Ectodermal cell (in vitro differentiated cells): ENCODE results near the gene RBM33.

Source experiments
- H3K27ac ChIP-seq: 2 replicates; pipeline ENCODE4 v1.7.0; 2013; ENCODE audit warnings: mild to moderate bottlenecking, low read depth, low read length; ENCODE audit not compliant: insufficient read depth, poor library complexity, severe bottlenecking
- H3K27me3 ChIP-seq: 2 replicates; pipeline ENCODE4 v1.7.0; 2013; ENCODE audit warnings: mild to moderate bottlenecking, low read length; ENCODE audit not compliant: insufficient read depth, control insufficient read depth, poor library complexity, severe bottlenecking
- H3K36me3 ChIP-seq: one replicate; pipeline ENCODE4 v1.7.0; 2013; ENCODE audit warnings: low read length; ENCODE audit not compliant: control insufficient read depth, insufficient read depth
- H3K4me1 ChIP-seq: one replicate; pipeline ENCODE4 v1.7.0; 2013; ENCODE audit warnings: low read length; ENCODE audit not compliant: control insufficient read depth, insufficient read depth
- H3K4me3 ChIP-seq: 2 replicates; pipeline ENCODE4 v1.7.0; 2013; ENCODE audit warnings: low read depth, low read length, control low read depth; ENCODE audit not compliant: insufficient read depth
- H3K9me3 ChIP-seq: 2 replicates; pipeline ENCODE4 v1.7.0; 2013; ENCODE audit warnings: mild to moderate bottlenecking, low read length, moderate library complexity; ENCODE audit not compliant: control insufficient read depth
- WGBS, 2 experiments: methylation state at CpG; one replicate each; pipeline ENCODE4 v1.1.7; 2013; ENCODE audit warnings: missing lambda C conversion rate in 2 of 2; 5-methylcytosine and 5-hydroxymethylcytosine counted together

Gene RBM33

GRCh38 chr7:155662343-155663043 lies 18.0 kb downstream of the RBM33 start:
- Histone ChIP-seq H3K27me3 (no peaks in the 10 kb centered on the region), H3K4me3 (no peak overlapping the region)
- 95% methylated on average over 5 of the region's 5 CpGs for WGBS, 2 experiments

DNA sequence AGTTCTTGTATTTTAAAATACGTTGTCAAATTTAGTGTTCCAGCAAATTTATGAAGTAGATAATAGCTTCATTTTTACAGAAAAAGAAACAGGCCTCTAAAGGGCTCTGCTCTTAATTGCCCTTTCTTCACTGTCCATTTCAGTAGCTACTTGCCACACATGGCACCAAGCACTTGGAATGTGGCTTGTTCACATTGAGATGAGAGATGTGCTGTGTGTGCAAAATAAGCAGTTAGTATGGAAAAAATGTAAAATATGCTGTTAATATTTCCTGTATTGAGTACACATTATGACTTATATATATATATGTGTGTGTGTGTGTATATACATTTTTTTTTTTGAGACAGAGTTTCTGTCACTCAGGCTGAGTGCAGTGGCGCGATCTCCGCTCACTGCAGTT lies 19.5 kb downstream of the RBM33 start:
- H3K9me3 ChIP-seq, result no peaks in the 10 kb centered on the region
- H3K27me3 ChIP-seq, result no peaks in the 10 kb centered on the region
- no peaks in the 10 kb centered on the region for H3K4me1 ChIP-seq
- no peak overlapping the region for H3K4me3 ChIP-seq
- H3K27ac ChIP-seq, result no peak overlapping the region
- WGBS, 2 experiments, result 63 to 72% methylated on average over 3 to 4 of the region's 4 CpGs
- no peaks in the 10 kb centered on the region for H3K36me3 ChIP-seq

More at GRCh38 chr7:155662343-155663043, 18.0 kb downstream of the RBM33 start:
- no peaks in the 10 kb centered on the region for H3K36me3 ChIP-seq
- no peak overlapping the region for H3K27ac ChIP-seq
- no peaks in the 10 kb centered on the region for H3K4me1 ChIP-seq
- H3K9me3 ChIP-seq, result no peaks in the 10 kb centered on the region

DNA sequence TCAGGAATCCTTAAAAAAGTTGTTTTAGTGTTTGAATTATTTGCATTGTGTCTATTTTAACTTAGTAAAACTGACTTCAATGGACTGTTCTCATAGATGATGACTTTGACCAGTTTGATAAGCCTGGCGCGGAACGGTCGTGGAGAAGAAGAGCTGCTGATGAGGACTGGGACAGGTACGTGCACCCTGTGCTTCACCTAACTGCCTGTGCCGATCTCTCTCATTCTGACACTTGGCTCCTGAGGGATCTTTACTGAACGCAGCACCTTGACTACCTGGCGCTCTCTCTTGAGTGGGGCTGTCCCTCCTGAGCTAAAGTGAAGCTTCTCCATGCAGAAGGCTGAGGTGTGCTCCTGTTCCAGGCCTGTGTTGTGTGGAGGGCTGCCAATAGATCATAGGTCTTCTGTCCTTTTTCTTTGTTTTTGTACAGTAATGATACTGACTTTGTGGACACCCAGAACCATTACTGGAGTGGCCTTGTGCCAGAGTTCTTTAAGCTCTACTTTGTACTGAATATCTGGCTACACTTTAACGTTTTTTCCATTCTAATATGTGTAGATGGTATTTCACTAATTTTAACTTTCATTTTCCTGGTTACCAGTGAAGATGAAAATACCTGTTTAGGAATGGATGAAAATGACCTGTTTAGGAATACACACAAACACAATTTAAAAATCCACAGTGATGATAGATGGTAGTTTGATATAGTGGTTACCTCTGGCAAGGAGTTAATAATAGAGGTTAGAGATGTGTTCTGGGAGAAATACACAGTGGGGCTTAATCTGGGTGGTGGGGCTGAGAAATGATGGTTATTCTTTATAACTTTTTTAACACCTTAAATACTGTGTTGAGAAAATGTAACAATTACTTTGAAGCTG lies 20.9 kb downstream of the RBM33 start:
- 95 to 98% methylated on average over 8 of the region's 9 CpGs for WGBS, 2 experiments
- no peaks in the 10 kb centered on the region for H3K4me1 ChIP-seq
- no peaks in the 10 kb centered on the region for H3K36me3 ChIP-seq
- no peaks in the 10 kb centered on the region for H3K27me3 ChIP-seq
- no peak overlapping the region for H3K4me3 ChIP-seq
- H3K27ac ChIP-seq, result no peak overlapping the region
- H3K9me3 ChIP-seq, result no peaks in the 10 kb centered on the region

GRCh38 chr7:155665957-155666287 lies 21.5 kb downstream of the RBM33 start:
- Histone ChIP-seq H3K9me3 (no peaks in the 10 kb centered on the region), H3K4me1 (no peaks in the 10 kb centered on the region), H3K4me3 (no peak overlapping the region), H3K36me3 (no peaks in the 10 kb centered on the region), H3K27me3 (no peaks in the 10 kb centered on the region), H3K27ac (no peak overlapping the region)
- 96 to 97% methylated on average over 3 of the region's 3 CpGs for WGBS, 2 experiments

- H3K36me3 ChIP-seq, result no peaks in the 10 kb centered on the region
- no peaks in the 10 kb centered on the region for H3K27me3 ChIP-seq
- 91 to 95% methylated on average over 6 of the region's 6 CpGs for WGBS, 2 experiments
- no peaks in the 10 kb centered on the region for H3K9me3 ChIP-seq
- no peaks in the 10 kb centered on the region for H3K4me1 ChIP-seq
- no peak overlapping the region for H3K27ac ChIP-seq
- no peak overlapping the region for H3K4me3 ChIP-seq
These were observed 22.9 kb downstream of the RBM33 start for GRCh38 chr7:155667241-155667829.

DNA sequence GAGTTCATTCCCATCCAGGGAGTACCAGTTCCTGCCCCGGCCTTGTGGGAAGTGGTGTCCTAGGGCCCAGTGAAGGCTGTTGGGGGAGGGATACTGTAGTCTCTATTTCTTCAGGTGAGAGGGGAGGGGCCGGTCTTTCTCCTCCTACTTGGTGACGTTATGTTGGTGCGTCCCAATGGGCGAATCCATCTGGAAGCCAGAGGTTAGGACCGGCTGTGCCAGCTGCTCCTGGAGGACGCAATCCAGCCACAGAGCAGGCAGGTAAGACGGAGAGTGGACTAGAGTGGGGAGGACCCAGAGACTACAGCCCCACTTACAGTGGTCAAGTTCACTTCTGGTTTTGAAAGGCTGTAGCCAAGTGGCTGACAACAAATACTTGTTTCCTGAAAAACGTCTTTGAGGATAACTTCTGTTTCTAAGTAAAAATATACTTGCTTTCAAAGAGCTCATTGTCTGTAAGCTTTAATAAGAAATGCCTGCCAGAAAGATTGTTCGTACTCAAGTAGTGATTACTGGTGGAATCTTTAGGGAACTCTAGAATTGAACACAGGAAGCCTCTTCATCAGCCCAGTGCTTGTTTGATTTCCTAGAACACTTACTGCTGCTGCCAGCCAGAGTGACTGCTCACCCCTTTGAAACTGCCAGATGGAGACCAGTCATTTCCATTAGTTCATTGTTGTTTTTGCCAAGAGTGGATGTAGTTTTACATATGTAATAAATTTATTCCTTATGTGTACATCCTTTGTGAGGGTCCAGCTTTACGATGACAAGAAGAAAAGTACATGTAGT lies 25.4 kb downstream of the RBM33 start:
- H3K4me1 ChIP-seq, result no peaks in the 10 kb centered on the region
- peaks cover 4% of the 10 kb centered on the region for H3K36me3 ChIP-seq
- 90 to 93% methylated on average over 11 of the region's 11 CpGs for WGBS, 2 experiments
- H3K4me3 ChIP-seq, result no peak overlapping the region
- no peaks in the 10 kb centered on the region for H3K27me3 ChIP-seq
- H3K27ac ChIP-seq, result no peak overlapping the region
- no peaks in the 10 kb centered on the region for H3K9me3 ChIP-seq

- Histone ChIP-seq H3K27ac (no peak overlapping the region), H3K36me3 (peaks cover 4% of the 10 kb centered on the region), H3K9me3 (no peaks in the 10 kb centered on the region), H3K27me3 (no peaks in the 10 kb centered on the region), H3K4me3 (no peak overlapping the region), H3K4me1 (no peaks in the 10 kb centered on the region)
- 70 to 75% methylated on average over 4 to 5 of the region's 5 CpGs for WGBS, 2 experiments
These were observed 26.1 kb downstream of the RBM33 start for GRCh38 chr7:155670521-155670920.

GRCh38 chr7:155674556-155674955 lies 30.1 kb downstream of the RBM33 start:
- Histone ChIP-seq H3K27ac (no peak overlapping the region), H3K4me1 (no peaks in the 10 kb centered on the region), H3K36me3 (peaks cover 4% of the 10 kb centered on the region), H3K9me3 (no peaks in the 10 kb centered on the region), H3K4me3 (no peak overlapping the region), H3K27me3 (no peaks in the 10 kb centered on the region)
- 96 to 97% methylated on average over 3 of the region's 3 CpGs for WGBS, 2 experiments

DNA sequence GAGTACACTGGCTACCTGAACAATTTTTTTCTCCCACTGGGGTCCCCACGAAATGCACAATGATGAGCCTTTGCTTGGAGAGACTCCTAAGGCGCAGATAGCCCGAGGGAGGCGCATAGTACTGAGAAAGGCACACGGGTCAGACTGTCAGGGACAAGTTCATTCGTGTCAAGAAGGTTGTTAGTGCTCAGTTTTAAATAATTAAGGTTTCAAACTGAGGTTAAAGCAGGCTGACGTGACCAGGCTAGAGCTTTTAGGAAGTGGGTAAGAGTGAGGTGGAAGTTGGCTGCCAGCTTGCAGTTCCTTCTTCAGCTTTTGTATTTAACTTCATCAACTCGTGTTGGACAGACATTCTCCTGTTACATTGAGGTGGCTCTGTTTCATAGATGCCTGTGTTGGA lies 31.6 kb downstream of the RBM33 start:
- Histone ChIP-seq H3K9me3 (no peaks in the 10 kb centered on the region), H3K36me3 (peaks cover 8% of the 10 kb centered on the region), H3K4me3 (no peak overlapping the region), H3K4me1 (no peaks in the 10 kb centered on the region), H3K27me3 (no peaks in the 10 kb centered on the region), H3K27ac (no peak overlapping the region)
- whole genome bisulfite sequencing, 2 experiments, result 95 to 96% methylated on average over 8 of the region's 8 CpGs

GRCh38 chr7:155677688-155678087 lies 33.2 kb downstream of the RBM33 start:
- no peak overlapping the region for H3K4me3 ChIP-seq
- H3K36me3 ChIP-seq, result peaks cover 12% of the 10 kb centered on the region

More at GRCh38 chr7:155677688-155678087, 33.2 kb downstream of the RBM33 start:
- Histone ChIP-seq H3K27ac (no peak overlapping the region), H3K9me3 (no peaks in the 10 kb centered on the region), H3K4me1 (no peaks in the 10 kb centered on the region), H3K27me3 (no peaks in the 10 kb centered on the region)
- WGBS, 2 experiments, result no CpG with 5 or more reads among the region's 2 CpGs
